GM12874 (cell line): ENCODE results near the gene DNAH11.

ENCODE experiments used
- CTCF ChIP-seq: IDR thresholded peaks from 2 replicates; pipeline ENCODE4 v1.5.1; 2011; ENCODE audit warnings: low read depth, mild to moderate bottlenecking, control low read depth, low read length, moderate library complexity; ENCODE audit not compliant: insufficient read depth

DNAH11 gene

GRCh38 chr7:21884496-21884895 lies 341.7 kb downstream of the DNAH11 start:
- no peak for TF ChIP-seq CTCF

GRCh38 chr7:21886396-21886795 lies 343.6 kb downstream of the DNAH11 start:
- no peak for TF ChIP-seq CTCF

- no peak for TF ChIP-seq CTCF
Measured at GRCh38 chr7:21887353-21887752, 344.5 kb downstream of the DNAH11 start.

GRCh38 chr7:21887779-21888178 lies 344.9 kb downstream of the DNAH11 start:
- TF ChIP-seq CTCF = no peak

- TF ChIP-seq CTCF = no peak
Measured at GRCh38 chr7:21891291-21891690, 348.5 kb downstream of the DNAH11 start.

- TF ChIP-seq CTCF = no peak
Measured at GRCh38 chr7:21893401-21893800, 350.6 kb downstream of the DNAH11 start.

GRCh38 chr7:21898265-21898930 lies 355.6 kb downstream of the DNAH11 start:
- no peak for TF ChIP-seq CTCF
